ENCODE results near the gene SLC37A2.

Gene SLC37A2

GRCh38 chr11:125123947-125124617, 61.0 kb downstream of the SLC37A2 start:
- no peak overlapping the region for H3K27ac ChIP-seq (ENCODE audit: insufficient read depth, low read depth, low read length, poor library complexity, severe bottlenecking)
- no peaks in the 10 kb centered on the region for H3K9me3 ChIP-seq (ENCODE audit: control insufficient read depth, low read length)
- no peaks in the 10 kb centered on the region for H3K4me1 ChIP-seq (ENCODE audit: control insufficient read depth, insufficient read depth, low read length)
- H3K36me3 ChIP-seq (ENCODE audit: control insufficient read depth, insufficient read depth, low read length) = no peaks in the 10 kb centered on the region
- no peaks in the 10 kb centered on the region for H3K27me3 ChIP-seq (ENCODE audit: control insufficient read depth, insufficient read depth, low read length, poor library complexity, severe bottlenecking)
- H3K4me3 ChIP-seq (ENCODE audit: insufficient read depth, low read depth, low read length) = no peak overlapping the region
- WGBS, 2 experiments = 77 to 79% methylated on average over 10 of the region's 10 CpGs

- no peak overlapping the region for H3K27ac ChIP-seq (ENCODE audit: insufficient read depth, low read depth, low read length, poor library complexity, severe bottlenecking)
- no peaks in the 10 kb centered on the region for H3K36me3 ChIP-seq (ENCODE audit: control insufficient read depth, insufficient read depth, low read length)
- peaks cover 4% of the 10 kb centered on the region for H3K4me1 ChIP-seq (ENCODE audit: control insufficient read depth, insufficient read depth, low read length)
- 87 to 92% methylated on average over 4 of the region's 4 CpGs for WGBS, 2 experiments
- no peaks in the 10 kb centered on the region for H3K9me3 ChIP-seq (ENCODE audit: control insufficient read depth, low read length)
- no peak overlapping the region for H3K4me3 ChIP-seq (ENCODE audit: insufficient read depth, low read depth, low read length)
- H3K27me3 ChIP-seq (ENCODE audit: control insufficient read depth, insufficient read depth, low read length, poor library complexity, severe bottlenecking) = no peaks in the 10 kb centered on the region
Observed at GRCh38 chr11:125124618-125124992, 61.5 kb downstream of the SLC37A2 start.

DNA sequence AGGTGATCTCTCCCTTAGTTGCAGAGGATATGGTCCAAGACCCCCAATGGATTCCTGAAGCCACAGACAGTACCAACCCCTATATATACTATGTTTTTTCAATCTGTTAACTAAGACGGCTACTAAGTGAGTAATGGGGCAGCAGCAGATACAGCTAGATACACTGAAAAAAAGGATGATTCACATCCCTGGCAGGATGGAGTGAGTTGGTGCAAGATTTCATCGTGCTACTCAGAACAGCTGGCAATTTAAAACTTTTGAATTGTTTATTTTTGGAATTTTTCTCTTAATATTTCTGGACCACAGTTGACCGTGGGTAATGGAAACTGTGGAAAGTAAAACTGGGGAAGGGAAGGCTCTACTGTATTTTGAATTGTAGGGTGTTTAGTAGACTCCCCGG, 65.3 kb downstream of the SLC37A2 start:
- H3K4me3 ChIP-seq (ENCODE audit: insufficient read depth, low read depth, low read length) = no peak overlapping the region
- H3K27ac ChIP-seq (ENCODE audit: insufficient read depth, low read depth, low read length, poor library complexity, severe bottlenecking) = no peak overlapping the region
- WGBS, 2 experiments = 92 to 96% methylated on average over 4 of the region's 4 CpGs
- H3K4me1 ChIP-seq (ENCODE audit: control insufficient read depth, insufficient read depth, low read length) = peaks cover 9% of the 10 kb centered on the region
- no peaks in the 10 kb centered on the region for H3K36me3 ChIP-seq (ENCODE audit: control insufficient read depth, insufficient read depth, low read length)
- no peaks in the 10 kb centered on the region for H3K27me3 ChIP-seq (ENCODE audit: control insufficient read depth, insufficient read depth, low read length, poor library complexity, severe bottlenecking)
- no peaks in the 10 kb centered on the region for H3K9me3 ChIP-seq (ENCODE audit: control insufficient read depth, low read length)

GRCh38 chr11:125129316-125129993, 66.3 kb downstream of the SLC37A2 start:
- no peaks in the 10 kb centered on the region for H3K27me3 ChIP-seq (ENCODE audit: control insufficient read depth, insufficient read depth, low read length, poor library complexity, severe bottlenecking)
- peaks cover 9% of the 10 kb centered on the region for H3K4me1 ChIP-seq (ENCODE audit: control insufficient read depth, insufficient read depth, low read length)
- peak overlapping the region; percentile 58 for H3K27ac ChIP-seq (ENCODE audit: insufficient read depth, low read depth, low read length, poor library complexity, severe bottlenecking)
- 86 to 89% methylated on average over 21 to 22 of the region's 22 CpGs for WGBS, 2 experiments
- H3K9me3 ChIP-seq (ENCODE audit: control insufficient read depth, low read length) = no peaks in the 10 kb centered on the region
- no peak overlapping the region for H3K4me3 ChIP-seq (ENCODE audit: insufficient read depth, low read depth, low read length)
- no peaks in the 10 kb centered on the region for H3K36me3 ChIP-seq (ENCODE audit: control insufficient read depth, insufficient read depth, low read length)

- Histone ChIP-seq H3K9me3 (ENCODE audit: control insufficient read depth, low read length) (no peaks in the 10 kb centered on the region), H3K27me3 (ENCODE audit: control insufficient read depth, insufficient read depth, low read length, poor library complexity, severe bottlenecking) (no peaks in the 10 kb centered on the region), H3K27ac (ENCODE audit: insufficient read depth, low read depth, low read length, poor library complexity, severe bottlenecking) (no peak overlapping the region), H3K36me3 (ENCODE audit: control insufficient read depth, insufficient read depth, low read length) (no peaks in the 10 kb centered on the region), H3K4me1 (ENCODE audit: control insufficient read depth, insufficient read depth, low read length) (peaks cover 9% of the 10 kb centered on the region), H3K4me3 (ENCODE audit: insufficient read depth, low read depth, low read length) (no peak overlapping the region)
- 91 to 95% methylated on average over 1 of the region's 1 CpG for WGBS, 2 experiments
Observed at GRCh38 chr11:125132071-125132470, 69.0 kb downstream of the SLC37A2 start.

GRCh38 chr11:125132596-125132995, 69.5 kb downstream of the SLC37A2 start:
- peaks cover 11% of the 10 kb centered on the region for H3K4me1 ChIP-seq (ENCODE audit: control insufficient read depth, insufficient read depth, low read length)
- no peaks in the 10 kb centered on the region for H3K36me3 ChIP-seq (ENCODE audit: control insufficient read depth, insufficient read depth, low read length)
- no peaks in the 10 kb centered on the region for H3K27me3 ChIP-seq (ENCODE audit: control insufficient read depth, insufficient read depth, low read length, poor library complexity, severe bottlenecking)
- H3K4me3 ChIP-seq (ENCODE audit: insufficient read depth, low read depth, low read length) = no peak overlapping the region
- 90 to 91% methylated on average over 6 to 7 of the region's 7 CpGs for WGBS, 2 experiments
- H3K27ac ChIP-seq (ENCODE audit: insufficient read depth, low read depth, low read length, poor library complexity, severe bottlenecking) = no peak overlapping the region
- H3K9me3 ChIP-seq (ENCODE audit: control insufficient read depth, low read length) = no peaks in the 10 kb centered on the region

DNA sequence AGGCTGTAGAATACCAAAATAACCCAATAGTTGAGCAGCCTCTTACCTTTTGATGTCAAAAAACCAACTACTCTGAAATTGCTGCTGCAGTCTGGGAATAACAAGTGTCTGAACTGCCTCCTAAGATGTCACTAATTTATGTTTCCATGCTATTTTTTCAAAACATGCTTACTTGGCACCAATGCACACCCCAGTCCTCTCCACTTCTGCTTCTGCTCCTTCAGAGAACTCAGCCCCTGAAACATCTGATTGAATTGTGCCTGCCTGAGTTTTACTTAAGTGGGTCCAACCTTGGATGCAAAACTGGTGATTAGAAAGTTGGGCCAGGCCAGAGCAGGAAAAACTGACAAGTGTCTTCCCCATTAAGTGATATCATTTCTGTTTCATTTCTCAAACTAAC, 72.9 kb downstream of the SLC37A2 start:
- no peak overlapping the region for H3K4me3 ChIP-seq (ENCODE audit: insufficient read depth, low read depth, low read length)
- no peaks in the 10 kb centered on the region for H3K9me3 ChIP-seq (ENCODE audit: control insufficient read depth, low read length)
- H3K27ac ChIP-seq (ENCODE audit: insufficient read depth, low read depth, low read length, poor library complexity, severe bottlenecking) = no peak overlapping the region
- peaks cover 36% of the 10 kb centered on the region for H3K4me1 ChIP-seq (ENCODE audit: control insufficient read depth, insufficient read depth, low read length)
- H3K36me3 ChIP-seq (ENCODE audit: control insufficient read depth, insufficient read depth, low read length) = no peaks in the 10 kb centered on the region
- H3K27me3 ChIP-seq (ENCODE audit: control insufficient read depth, insufficient read depth, low read length, poor library complexity, severe bottlenecking) = no peaks in the 10 kb centered on the region

GRCh38 chr11:125138966-125139365, 75.9 kb downstream of the SLC37A2 start:
- 86 to 88% methylated on average over 8 of the region's 8 CpGs for WGBS, 2 experiments
- H3K4me1 ChIP-seq (ENCODE audit: control insufficient read depth, insufficient read depth, low read length) = peaks cover 50% of the 10 kb centered on the region
- no peaks in the 10 kb centered on the region for H3K9me3 ChIP-seq (ENCODE audit: control insufficient read depth, low read length)
- no peak overlapping the region for H3K4me3 ChIP-seq (ENCODE audit: insufficient read depth, low read depth, low read length)
- H3K27ac ChIP-seq (ENCODE audit: insufficient read depth, low read depth, low read length, poor library complexity, severe bottlenecking) = no peak overlapping the region
- H3K27me3 ChIP-seq (ENCODE audit: control insufficient read depth, insufficient read depth, low read length, poor library complexity, severe bottlenecking) = no peaks in the 10 kb centered on the region
- H3K36me3 ChIP-seq (ENCODE audit: control insufficient read depth, insufficient read depth, low read length) = no peaks in the 10 kb centered on the region

DNA sequence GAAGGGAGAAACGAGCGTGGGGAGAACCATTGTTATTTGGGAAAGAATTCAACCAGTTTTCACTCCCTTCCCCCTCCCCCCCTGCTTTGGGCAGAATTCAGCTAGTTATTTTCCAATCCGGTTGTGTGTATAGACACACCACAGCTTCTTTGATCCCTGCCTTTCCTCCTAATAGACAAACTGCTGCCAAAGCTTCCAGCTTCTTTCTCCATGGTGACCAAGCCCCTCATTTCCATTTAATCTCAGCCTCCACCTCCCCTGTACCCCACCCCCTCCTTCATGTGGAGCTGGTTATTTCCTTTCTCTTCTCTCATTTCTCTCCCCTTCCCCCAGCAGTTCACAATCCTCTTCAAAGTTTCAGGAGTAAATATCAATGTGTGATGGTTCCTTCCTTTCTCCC, 76.7 kb downstream of the SLC37A2 start:
- 42 to 49% methylated on average over 3 of the region's 3 CpGs for WGBS, 2 experiments
- Histone ChIP-seq H3K9me3 (ENCODE audit: control insufficient read depth, low read length) (no peaks in the 10 kb centered on the region), H3K4me3 (ENCODE audit: insufficient read depth, low read depth, low read length) (no peak overlapping the region), H3K36me3 (ENCODE audit: control insufficient read depth, insufficient read depth, low read length) (no peaks in the 10 kb centered on the region), H3K27me3 (ENCODE audit: control insufficient read depth, insufficient read depth, low read length, poor library complexity, severe bottlenecking) (no peaks in the 10 kb centered on the region), H3K27ac (ENCODE audit: insufficient read depth, low read depth, low read length, poor library complexity, severe bottlenecking) (peak overlapping the region; percentile 80), H3K4me1 (ENCODE audit: control insufficient read depth, insufficient read depth, low read length) (peaks cover 50% of the 10 kb centered on the region)
